ENCODE results near the gene C19orf67. TPM values are rescaled to one million over a fixed set of nuclear protein-coding genes. Genes with fewer than 3 reads are reported as not detected.

The C19orf67 gene
- total RNA-seq, 1 experiment from 2014 or later: not detected

DNA sequence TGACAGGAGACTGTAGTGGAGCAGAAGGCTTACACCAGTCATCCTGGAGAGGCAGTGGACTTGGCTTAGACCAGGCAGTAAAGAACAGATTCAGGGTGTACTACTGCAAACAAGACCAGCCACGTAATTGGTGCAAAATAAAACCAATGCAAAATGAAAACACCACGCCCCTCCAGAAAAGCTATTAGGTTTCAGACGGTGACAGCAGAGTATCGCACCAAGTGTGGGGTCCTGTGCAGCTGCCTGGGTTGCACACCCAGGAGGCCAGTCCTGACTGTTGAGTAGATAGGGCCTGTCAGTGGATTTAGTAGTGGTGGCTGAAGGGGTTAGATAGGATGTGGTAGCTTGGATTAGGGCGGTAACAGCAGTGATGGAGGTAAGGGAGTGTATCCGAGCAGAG lies 37.3 kb upstream of the C19orf67 start:
- H3K27ac Mint-ChIP-seq (ENCODE audit: unreplicated experiment): no peak overlapping the region
- TF ChIP-seq CTCF (IDR thresholded peaks at IDR 0.05; ENCODE audit: unreplicated experiment): no peak
- peaks cover 13% of the 10 kb centered on the region for H3K36me3 Mint-ChIP-seq (ENCODE audit: insufficient read depth, unreplicated experiment)
- H3K9me3 Mint-ChIP-seq (ENCODE audit: low read depth, unreplicated experiment): no peaks in the 10 kb centered on the region
- intact Hi-C loops (cut with micrococcal nuclease; ENCODE audit: unreplicated experiment): no loop called here
- BruUV-seq (replicated peaks): no TSS peak
- CTCF ChIA-PET: interaction anchor here (0.6 to 0.7 kb wide), 2 partner anchors 231 to 373 kb away, joined by 3 to 4 read pairs; partner anchors contain the start of gene GIPC1
- no peaks in the 10 kb centered on the region for H3K27me3 Mint-ChIP-seq (ENCODE audit: unreplicated experiment)
- no peak overlapping the region for H3K4me3 Mint-ChIP-seq (ENCODE audit: low read depth, unreplicated experiment)
- no peak for DNase-seq
- H3K4me1 Mint-ChIP-seq (ENCODE audit: low read depth, unreplicated experiment): peaks cover 8% of the 10 kb centered on the region

DNA sequence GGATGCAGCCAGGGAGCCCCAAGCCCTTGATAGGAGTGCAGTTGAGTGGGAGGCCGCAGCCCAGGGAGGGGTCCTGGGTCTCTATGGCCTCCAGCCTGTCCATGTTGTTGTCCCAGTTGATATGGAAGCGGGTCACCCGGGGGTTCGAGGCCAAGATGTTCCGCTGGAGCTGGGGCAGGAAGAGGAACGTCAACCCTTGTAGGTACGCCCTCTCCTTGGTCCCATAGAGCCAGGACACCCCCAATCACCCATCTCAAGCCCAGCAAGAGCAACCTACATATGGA lies 34.9 kb upstream of the C19orf67 start:
- no TSS peak for BruUV-seq (replicated peaks)
- intact Hi-C loops (cut with micrococcal nuclease; ENCODE audit: unreplicated experiment): no loop called here
- H3K27ac Mint-ChIP-seq (ENCODE audit: unreplicated experiment): no peak overlapping the region
- H3K4me3 Mint-ChIP-seq (ENCODE audit: low read depth, unreplicated experiment): no peak overlapping the region
- H3K9me3 Mint-ChIP-seq (ENCODE audit: low read depth, unreplicated experiment): no peaks in the 10 kb centered on the region
- no peak for TF ChIP-seq CTCF (IDR thresholded peaks at IDR 0.05; ENCODE audit: unreplicated experiment)
- H3K36me3 Mint-ChIP-seq (ENCODE audit: insufficient read depth, unreplicated experiment): peaks cover 29% of the 10 kb centered on the region
- CTCF ChIA-PET: interaction anchor here (0.6 kb wide), 1 partner anchor 272 kb away, joined by 3 read pairs; no protein-coding TSS in a partner anchor
- DNase-seq: no peak
- peaks cover 8% of the 10 kb centered on the region for H3K4me1 Mint-ChIP-seq (ENCODE audit: low read depth, unreplicated experiment)
- H3K27me3 Mint-ChIP-seq (ENCODE audit: unreplicated experiment): no peaks in the 10 kb centered on the region

DNA sequence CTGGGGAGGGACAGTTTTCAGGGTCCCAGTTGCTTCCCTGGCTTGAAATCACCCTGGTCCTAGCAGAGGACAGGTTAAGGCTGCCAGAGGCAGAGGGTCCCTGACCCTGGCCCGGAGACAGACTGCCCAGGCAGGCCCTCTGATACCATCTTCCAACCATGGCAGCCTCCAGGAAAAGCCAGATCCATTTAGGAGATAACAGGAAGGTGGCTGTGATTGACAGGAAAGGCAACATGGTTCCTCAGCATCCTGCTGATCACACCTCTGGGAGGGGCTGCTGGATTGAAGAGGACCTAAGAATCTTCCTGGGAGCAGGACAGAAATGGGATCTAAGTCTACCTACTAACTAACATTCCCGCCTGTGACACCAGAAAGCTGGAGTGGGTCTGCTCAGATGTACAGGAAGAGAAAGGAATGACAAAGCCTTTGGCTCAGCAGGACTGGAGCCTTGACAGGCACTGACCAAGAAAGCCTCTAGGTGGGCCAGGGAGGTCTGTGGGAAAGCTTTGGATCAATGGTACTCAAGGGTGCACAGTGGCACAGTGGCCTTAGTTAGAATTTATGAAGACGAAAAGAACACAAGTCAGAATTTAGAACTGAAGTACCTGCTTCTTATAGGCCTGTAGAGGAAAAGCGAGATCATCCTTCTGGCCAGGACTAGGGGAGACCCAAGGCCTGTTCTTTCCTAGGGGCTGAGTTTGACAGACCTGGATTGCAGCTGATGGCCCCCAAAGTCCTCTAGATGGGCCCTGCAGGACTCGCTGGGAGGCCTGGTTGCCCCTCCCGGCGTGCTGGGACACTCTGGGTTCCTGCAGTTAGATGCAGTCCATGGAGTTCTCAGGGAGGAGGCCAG lies 34.3 kb upstream of the C19orf67 start:
- H3K9me3 Mint-ChIP-seq (ENCODE audit: low read depth, unreplicated experiment): no peaks in the 10 kb centered on the region
- no peaks in the 10 kb centered on the region for H3K27me3 Mint-ChIP-seq (ENCODE audit: unreplicated experiment)
- CTCF ChIA-PET: interaction anchor here (1.1 kb wide), 1 partner anchor 17 kb away, joined by 3 read pairs; the partner anchor contains the start of gene ASF1B
- no peak for DNase-seq
- no peak overlapping the region for H3K27ac Mint-ChIP-seq (ENCODE audit: unreplicated experiment)
- H3K36me3 Mint-ChIP-seq (ENCODE audit: insufficient read depth, unreplicated experiment): peaks cover 29% of the 10 kb centered on the region
- peaks cover 8% of the 10 kb centered on the region for H3K4me1 Mint-ChIP-seq (ENCODE audit: low read depth, unreplicated experiment)
- TF ChIP-seq CTCF (IDR thresholded peaks at IDR 0.05; ENCODE audit: unreplicated experiment): no peak
- intact Hi-C loops (cut with micrococcal nuclease; ENCODE audit: unreplicated experiment): no loop called here
- H3K4me3 Mint-ChIP-seq (ENCODE audit: low read depth, unreplicated experiment): no peak overlapping the region
- no TSS peak for BruUV-seq (replicated peaks)

GRCh38 chr19:14119146-14119545 lies 33.6 kb upstream of the C19orf67 start:
- CTCF ChIA-PET: interaction anchor here (1.0 to 1.1 kb wide), 2 partner anchors 16 to 17 kb away, joined by 3 read pairs; partner anchors contain the start of gene ASF1B
- Mint-ChIP-seq H3K9me3 (ENCODE audit: low read depth, unreplicated experiment) (no peaks in the 10 kb centered on the region), H3K4me1 (ENCODE audit: low read depth, unreplicated experiment) (peaks cover 8% of the 10 kb centered on the region), H3K36me3 (ENCODE audit: insufficient read depth, unreplicated experiment) (peaks cover 32% of the 10 kb centered on the region), H3K4me3 (ENCODE audit: low read depth, unreplicated experiment) (peak overlapping the region; percentile 75), H3K27ac (ENCODE audit: unreplicated experiment) (peak overlapping the region; percentile 88), H3K27me3 (ENCODE audit: unreplicated experiment) (no peaks in the 10 kb centered on the region)
- BruUV-seq (replicated peaks): no TSS peak
- TF ChIP-seq CTCF (IDR thresholded peaks at IDR 0.05; ENCODE audit: unreplicated experiment): no peak
- DNase-seq: no peak
- intact Hi-C loops (cut with micrococcal nuclease; ENCODE audit: unreplicated experiment): no loop called here

Data from Calu3 (cell line).